GM19023 (cell line): ENCODE results near the gene THAP4.
"Not testable (repeated sequence)": the region's sequence is repeated elsewhere in the genome, so short reads cannot be mapped to it uniquely, and the experiment has no call there.

ENCODE experiments used
- ATAC-seq: cut with Tn5 transposase; IDR thresholded peaks from one replicate; pipeline ENCODE4 v1.9.1; 2021; ENCODE audit warnings: mild to moderate bottlenecking, moderate library complexity; ENCODE audit not compliant: unreplicated experiment

THAP4 gene

DNA sequence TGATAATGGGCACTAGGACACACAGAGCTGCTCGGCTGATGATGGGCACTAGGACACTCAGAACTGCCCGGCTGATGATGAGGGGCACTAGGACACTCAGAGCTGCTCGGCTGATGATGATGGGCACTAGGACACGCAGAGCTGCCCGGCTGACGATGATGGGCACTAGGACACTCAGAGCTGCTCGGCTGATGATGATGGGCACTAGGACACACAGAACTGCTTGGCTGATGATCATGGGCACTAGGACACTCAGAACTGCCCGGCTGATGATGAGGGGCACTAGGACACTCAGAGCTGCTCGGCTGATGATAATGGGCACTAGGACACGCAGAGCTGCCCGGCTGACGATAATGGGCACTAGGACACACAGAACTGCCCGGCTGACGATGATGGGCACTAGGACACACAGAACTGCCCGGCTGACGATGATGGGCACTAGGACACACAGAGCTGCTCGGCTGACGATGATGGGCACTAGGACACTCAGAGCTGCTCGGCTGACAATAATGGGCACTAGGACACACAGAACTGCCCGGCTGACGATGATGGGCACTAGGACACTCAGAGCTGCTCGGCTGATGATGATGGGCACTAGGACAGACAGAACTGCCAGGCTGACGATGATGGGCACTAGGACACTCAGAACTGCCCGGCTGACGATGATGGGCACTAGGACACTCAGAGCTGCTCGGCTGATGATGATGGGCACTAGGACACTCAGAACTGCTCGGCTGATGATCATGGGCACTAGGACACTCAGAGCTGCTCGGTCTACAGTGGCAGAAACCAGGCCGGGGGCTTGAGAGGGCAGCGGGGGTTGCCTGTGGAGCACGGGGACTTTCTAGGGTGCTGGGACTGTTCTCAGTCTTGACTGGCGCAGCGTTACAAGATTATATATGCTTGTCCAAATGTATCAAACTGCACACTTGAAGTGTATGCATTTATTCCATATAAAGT, 46.2 kb downstream of the THAP4 start:
- ATAC-seq = not testable (repeated sequence)

DNA sequence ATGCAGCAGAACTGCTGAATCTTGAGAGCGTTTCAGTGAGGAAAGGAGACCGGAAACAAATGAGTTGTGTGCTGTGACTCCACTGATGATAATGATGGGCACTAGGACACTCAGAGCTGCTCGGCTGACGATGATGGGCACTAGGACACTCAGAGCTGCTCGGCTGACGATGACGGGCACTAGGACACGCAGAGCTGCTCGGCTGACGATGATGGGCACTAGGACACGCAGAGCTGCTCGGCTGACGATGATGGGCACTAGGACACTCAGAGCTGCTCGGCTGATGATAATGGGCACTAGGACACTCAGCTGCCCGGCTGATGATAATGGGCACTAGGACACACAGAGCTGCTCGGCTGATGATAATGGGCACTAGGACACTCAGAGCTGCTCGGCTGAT, 47.1 kb downstream of the THAP4 start:
- not testable (repeated sequence) for ATAC-seq

DNA sequence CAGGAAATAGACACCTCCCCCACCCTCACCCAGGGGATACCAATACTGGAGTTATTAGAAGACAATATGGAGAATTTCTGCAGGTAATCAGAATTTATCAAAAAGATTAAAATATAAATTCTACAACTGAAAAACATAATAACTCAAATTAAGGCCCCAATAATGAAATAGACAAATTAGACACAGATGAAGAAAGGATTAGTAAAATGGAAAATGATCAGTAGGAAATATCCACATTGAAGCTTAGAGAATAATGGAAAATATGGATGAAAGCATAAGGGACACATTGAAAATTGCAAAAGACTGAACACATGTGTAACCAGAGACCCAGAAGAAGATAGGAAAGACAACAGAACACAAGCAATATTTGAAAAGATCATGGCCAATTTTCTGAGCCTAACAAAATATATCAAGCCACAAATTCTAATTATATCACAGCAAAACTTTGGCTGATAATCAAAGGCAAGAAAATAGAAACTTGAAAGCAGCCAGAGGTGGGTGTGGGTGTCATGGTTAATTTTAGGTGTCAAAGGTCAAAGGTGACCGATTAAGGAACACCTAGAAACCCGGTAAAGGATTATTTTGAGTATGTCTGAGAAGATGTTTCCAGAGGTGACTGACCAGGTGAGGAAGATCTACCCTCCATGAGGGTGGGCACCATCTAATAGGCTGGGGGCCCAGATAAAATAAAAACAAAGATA, 50.2 kb downstream of the THAP4 start:
- no peak for ATAC-seq

DNA sequence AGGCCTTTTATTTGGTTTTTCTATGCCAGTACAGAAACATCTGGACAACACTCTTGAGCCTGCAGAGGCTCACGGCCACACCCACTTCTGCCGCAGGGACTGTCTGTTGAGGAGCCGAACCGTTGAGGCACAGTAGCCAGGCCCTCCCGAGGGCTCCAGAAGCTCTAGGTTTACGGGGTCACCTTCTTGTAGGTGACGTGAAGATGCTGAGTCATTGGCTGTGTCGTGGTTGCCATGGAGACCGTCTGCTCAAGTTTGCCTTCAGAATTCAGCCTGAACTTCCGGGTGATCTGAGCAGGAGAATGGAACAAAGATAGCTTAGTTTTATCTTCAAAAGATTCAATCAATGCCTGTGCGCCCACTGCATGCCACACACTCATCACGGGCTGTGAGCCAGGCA, 52.5 kb downstream of the THAP4 start:
- no peak for ATAC-seq

DNA sequence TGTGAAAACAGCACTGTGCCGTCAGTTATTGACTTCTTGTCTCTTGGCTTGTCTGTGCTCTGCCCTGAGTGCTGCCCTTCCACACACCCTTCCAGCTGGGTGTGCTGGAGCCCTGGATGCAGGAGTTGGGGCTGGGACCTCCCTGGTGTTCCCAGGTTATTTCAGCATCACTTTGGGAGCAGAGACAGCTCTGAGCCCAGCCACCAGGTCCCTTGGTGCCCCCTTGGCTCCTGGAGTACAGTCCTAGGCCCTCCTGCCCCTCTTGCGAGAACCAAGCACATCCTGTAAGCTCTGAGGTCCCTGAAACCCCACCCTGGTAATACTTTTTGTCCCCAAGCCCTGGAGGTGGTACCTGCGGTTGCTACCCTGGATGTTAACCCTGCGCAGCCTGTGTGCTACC, 54.2 kb downstream of the THAP4 start:
- ATAC-seq = no peak

DNA sequence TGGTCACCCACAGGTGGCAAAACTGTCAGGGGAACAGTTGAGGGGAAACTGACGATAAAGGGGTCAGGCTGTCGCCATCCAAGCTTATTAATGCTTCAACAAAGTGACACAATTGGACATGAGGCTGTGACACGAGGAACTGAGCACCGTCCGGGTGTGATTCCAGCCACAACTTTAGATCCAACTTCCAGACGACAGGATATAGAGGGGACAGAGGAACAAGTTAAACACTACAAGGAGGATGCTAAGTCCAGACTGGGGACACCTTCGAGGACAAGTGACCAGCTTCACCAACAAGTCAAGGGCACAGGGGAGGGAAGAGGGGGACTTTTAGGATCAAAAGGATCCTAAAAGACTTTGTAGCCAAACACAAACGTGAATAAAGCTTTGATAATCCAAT, 54.6 kb downstream of the THAP4 start:
- no peak for ATAC-seq

DNA sequence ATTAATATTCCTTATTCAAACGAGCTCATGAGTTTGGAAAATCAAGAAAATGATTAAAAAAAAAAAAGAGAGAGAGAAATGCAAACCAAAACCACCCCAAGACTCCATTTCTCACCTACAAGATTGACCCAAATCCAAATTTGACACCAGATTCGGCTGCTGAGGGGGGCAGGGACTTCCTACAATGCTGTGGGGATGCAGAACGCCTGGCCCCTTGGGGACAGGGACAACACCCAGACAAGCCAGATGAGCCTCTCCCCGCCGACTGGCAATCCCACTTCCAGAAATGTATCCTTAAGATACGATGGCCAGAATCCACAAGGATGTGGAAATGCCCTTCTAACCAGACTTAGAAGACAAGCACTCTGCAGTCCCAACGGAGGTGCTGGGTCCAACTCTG, 57.7 kb downstream of the THAP4 start:
- ATAC-seq = no peak

DNA sequence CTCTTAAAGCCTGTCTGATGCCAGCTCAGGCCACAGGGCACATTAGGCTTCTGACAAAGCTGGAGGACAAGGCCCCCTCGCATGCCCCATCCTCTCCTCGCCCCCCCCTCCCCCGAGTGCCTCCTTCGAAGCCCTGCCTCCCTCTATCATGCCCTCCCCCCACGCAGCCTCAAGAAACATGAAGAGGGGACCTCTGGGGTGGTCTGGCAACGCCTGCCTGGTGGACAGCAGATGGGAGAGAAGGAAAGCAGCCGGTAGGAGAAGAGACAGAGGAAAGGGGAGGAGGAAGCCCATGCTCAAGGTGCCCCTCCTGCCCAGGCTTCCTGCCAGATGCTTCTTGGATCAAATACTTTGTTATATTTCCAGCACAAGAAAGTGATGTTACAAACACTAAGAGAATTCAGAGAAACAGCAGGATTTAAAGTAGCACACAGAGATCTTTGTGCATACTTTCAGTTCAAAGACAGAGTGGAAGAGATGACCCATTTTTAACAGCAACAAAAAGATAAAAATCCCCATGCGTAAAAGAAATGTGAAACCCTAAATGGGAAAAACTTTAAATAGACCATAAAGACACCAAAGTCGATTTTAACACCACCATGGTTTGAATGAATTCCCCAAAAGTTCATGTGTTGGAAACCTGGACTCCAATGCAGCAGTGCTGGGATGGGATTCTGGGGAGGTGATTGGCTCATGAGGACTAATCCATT, 59.4 kb downstream of the THAP4 start:
- ATAC-seq = no peak

DNA sequence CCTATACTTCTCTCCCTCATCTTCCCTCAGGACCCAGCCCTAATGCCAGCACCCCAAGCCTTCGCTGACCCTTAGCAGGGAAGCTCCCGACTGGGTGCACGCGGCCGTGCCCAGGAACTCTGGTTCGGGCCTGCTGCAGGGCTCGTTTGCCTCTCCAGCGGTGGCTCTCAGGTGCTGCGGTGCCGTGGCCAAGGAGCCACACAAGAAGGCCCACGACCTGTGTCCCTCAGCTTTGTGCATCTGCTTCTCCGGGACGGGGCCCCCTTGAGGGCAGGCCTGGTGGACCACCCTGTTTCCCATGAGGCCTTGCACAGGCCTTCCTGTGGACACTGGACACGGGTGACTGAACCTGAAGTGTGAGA, 60.7 kb downstream of the THAP4 start:
- ATAC-seq = no peak

DNA sequence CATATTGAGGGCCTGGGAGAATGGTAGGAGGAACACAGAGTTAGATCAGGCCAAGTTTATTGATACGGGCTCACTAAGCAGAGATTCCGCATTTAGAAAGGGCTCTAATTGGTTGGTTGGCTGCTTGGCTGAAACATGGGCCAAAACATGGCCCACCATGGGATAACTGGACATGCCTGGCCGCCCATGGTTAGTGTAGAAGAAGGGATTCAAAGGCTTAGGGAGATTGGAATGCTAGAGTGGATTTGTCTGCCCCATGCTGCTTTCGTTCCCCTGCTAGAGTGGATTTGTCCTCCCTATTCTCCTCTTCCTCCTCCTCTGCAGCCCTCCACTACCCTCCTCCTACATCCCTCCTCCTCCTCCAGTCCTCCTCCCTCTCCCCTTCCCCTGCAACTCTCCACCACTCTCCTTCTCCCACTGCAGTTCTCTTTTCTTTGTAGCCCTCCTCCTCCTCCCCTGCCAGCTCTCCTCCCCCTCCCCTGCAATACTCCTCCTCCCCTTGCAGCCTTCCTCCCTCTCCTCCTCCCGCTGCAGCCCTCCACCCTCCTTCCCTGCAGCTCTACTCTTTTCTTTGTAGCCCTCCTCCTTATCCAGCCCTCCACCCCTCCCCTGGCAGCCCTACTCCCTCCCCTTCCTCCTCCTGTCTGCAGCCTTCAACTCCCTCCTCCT, 61.2 kb downstream of the THAP4 start:
- no peak for ATAC-seq

DNA sequence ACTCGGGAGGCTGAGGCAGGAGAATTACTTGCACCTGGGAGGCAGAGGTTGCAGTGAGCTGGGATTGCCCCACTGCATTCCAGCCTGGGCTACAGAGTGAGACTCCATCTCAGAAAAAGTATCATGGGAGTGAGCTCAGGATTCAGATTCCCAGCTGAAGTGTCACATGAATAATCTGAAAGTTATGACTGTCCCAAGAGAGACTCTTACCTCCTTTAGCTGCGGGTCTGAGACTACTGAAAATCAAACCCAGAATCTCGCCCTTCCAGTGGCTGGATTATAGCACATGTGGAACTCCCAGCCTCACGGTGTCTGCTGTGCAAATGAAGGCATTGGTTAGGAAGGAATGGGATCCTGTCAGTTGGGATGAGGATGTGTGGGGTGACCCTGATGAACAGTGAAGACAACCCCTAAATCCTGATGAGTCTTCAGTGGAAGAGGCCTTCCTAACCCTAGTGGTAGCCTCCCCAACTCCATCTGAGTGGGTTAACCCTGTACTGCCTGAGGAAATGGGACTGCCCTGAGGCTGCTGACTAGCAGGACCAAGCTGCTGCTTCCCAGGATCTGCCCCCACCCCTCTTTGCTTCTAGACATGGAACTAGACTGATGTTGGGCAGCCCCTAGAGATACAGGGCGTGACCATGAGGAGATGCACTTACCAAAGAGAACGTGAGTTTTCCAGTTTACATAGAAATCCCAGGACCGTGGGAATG, 61.9 kb downstream of the THAP4 start:
- ATAC-seq = no peak

DNA sequence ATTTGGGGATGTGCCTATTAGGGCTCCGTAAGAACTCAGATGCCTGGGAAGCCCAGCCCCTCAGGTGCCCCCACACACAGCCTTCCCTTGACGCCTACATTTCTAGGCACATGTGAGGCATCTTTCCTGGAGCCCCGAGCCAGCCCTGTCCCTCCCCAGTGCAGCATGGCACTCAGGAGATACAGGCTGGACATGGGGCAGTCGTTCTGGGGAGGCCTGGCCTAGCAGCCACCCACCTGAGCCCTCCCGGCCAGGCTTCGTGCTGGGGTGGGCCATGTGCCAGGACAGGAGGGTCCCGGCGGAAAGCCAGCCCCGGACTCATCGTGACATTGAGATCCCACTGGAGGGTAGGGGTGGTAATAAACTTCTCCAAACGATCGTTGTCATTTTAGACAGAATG, 63.2 kb downstream of the THAP4 start:
- ATAC-seq = no peak

DNA sequence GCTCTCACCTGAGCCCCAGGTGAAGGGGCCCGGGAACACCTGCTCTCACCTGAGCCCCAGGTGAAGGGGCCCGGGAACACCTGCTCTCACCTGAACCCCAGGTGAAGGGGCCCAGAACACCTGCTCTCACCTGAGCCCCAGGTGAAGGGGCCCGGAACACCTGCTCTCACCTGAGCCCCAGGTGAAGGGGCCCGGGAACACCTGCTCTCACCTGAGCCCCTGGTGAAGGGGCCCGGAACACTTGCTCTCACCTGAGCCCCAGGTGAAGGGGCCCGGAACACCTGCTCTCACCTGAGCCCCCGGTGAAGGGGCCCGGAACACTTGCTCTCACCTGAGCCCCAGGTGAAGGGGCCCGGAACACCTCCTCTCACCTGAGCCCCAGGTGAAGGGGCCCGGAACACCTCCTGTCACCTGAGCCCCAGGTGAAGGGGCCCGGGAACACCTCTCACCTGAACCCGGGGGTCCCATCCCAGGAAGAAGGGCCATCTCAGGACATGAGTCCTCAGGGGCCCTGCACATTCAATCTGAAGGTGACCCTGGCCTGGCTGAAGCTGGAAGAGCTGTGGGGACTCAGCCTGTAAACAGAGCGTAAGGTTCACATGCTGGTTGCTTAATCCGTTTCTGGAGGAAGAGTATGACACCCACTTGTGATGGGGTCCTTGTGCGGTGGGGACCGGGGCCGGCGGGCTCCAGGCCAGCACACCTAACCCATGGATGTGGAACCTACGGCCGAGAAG, 63.9 kb downstream of the THAP4 start:
- ATAC-seq = not testable (repeated sequence)

DNA sequence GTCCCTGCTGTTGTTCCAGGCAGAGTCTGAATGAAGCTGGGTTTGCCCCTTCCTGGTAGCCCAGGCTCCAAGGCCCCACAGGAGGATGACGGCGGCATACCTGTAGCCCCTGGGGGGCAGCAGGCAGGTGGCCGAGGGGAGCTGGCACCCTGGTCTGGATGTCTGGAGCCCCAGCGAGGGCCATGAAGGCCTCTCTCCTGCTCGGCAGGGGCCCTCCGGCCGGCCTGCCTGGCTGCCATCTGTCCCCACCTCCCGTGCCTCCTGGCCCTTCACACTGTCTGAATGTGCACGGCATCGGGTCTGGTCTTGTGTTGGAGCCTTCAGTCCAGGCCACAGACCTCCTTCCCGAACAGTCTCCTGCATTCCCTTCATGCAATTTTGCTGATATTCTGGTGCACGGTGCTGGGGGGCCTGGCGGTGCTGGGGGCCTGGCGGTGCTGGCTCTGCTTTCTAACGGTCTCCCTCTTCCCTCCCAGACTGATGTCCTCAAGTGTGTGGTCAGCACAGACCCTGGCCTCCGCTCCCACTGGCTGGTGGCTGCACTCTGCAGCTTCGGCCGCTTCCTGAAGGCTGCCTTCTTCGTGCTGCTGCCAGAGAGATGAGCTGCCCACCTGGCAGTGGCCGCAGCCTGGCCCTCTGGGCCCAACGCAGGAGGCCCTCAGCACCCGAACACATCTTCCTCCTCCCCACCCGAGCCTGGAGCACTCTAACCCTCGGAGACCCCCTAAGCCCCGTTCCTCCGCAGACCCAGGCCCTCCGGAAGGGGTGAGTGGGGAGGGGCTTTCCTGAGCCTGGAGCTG, 64.9 kb downstream of the THAP4 start:
- no peak for ATAC-seq

DNA sequence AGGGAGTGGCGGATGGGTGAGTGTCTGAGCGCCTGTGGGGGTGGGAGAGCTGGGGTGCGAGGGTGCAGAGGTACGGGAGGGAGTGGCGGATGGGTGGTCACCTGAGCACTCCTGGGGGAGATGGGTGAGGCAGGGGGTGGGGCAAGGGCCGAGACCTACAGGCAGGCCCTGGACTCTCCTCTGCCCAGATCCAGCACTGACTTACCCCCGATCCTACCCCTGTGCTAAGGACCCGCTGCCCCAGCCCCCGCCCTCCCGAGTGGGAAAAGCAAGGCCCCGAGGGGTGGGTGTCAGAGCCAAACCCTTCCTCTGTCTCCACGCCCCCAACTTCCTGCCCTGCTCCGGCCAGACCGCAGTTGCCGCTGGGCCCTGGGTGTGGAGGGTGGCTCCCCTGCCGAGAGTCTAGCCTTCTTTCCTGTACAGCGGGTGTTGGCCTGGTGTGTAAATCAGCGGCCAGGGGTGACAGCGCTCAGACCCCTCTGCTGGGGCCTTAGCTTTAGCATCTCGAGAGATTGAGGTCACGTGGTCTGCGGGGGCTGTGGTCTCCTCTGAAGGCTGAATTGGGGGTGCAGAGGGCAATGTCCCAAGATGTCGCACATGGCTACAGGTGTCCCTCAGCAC, 65.9 kb downstream of the THAP4 start:
- no peak for ATAC-seq

DNA sequence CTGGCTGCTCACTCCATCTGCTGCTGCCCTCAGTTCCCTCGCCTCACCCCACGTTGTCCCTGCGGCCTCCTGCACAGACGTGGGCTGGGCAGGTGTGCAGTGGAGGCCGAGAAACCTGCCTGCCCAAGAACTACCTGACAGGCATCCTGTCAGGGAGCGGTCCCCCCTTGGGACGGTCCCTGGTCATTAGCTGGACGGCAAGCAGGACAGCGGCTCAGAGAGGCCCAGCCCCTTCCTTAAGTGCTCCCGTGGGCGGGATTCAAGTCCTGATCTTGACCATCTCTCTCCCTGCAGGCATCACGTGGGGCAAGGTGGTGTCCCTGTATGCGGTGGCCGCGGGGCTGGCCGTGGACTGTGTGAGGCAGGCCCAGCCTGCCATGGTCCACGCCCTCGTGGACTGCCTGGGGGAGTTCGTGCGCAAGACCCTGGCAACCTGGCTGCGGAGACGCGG, 67.1 kb downstream of the THAP4 start:
- ATAC-seq = no peak

DNA sequence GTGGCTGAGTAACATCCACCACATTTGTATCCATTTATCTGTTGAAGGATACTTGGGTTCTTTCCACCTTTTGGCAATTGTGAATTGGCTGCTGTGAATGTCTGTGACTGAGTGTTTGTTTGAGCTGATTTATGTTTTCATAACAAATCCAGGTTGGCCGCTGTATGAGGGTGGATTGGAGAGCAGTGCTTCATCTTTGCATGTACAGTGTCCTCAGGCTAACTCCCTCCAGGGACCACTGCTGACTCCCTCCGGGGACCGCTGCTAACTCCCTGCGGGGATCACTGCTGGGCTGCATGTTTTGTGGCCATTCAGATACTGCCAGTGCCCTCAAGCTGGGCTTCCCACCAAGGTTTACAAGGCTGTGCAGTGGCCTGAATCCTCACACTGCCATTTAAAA, 68.2 kb downstream of the THAP4 start:
- ATAC-seq = no peak

DNA sequence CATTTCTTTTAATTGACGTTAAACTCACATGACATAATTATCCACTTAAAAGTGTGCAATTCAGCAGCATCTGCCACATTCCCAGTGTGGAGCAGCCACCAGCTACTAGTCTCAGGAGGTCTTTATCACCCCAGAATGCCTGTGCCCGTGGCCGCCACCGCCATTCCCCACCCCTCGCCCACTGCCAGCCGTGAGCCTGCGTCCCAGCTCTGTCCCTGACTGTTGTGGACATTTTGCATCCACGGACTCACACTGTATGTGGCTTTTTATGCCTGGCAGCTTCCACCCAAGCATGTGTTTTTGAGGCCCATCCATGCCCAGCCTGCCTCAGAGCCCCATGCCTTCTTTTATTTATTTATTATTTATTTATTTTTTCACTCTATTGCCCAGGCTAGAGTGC, 69.2 kb downstream of the THAP4 start:
- no peak for ATAC-seq
